NOMO-1 treated with DMSO at 0.1 percent for 48 hours (cell line): ENCODE data around the gene SUN2.
A peak's percentile ranks its signal among the peaks of the same experiment; 100 is the strongest.

Experiments
- DNase-seq: peaks from one replicate; lab custom pipeline; 2025; ENCODE audit not compliant: unreplicated experiment; lab: John Stamatoyannopoulos, UW

SUN2 gene

DNA sequence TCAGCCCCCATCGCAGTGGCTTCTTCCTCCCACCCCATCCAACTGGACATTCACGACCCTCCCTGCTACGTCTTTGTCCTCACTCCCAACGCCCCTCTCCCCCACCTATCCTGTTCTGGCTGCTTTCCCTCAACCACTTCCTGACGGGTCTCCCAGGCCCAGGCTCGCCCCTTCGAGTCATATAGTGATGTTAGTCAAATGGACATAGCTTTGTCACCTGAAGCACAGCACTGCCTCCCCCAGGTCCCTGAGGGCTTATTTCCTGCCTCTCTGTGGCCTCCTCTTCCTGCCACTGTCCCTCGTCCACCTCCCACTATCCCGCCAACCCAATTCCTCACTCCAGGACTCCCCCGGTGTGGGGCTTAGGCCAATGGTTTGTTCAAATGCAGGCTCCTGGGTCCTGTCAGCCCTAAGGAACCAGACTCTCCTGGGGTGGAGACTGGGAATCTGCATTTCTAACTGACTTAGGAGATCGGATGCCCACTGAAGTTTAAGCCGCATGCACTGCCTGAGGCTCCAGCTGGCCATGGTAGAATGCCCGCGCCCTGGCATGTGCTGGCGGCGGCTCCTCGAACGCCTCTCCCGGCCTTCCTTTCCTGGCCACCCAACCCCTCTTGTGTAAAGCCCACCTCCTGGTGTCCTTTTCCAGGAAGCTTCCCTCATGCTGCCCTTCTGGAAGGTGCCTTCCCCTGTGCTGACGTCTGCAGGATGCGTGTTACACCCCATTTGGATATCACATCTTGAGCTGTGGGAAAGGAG, 18.3 kb downstream of the SUN2 start:
- DNase-seq, result no peak

DNA sequence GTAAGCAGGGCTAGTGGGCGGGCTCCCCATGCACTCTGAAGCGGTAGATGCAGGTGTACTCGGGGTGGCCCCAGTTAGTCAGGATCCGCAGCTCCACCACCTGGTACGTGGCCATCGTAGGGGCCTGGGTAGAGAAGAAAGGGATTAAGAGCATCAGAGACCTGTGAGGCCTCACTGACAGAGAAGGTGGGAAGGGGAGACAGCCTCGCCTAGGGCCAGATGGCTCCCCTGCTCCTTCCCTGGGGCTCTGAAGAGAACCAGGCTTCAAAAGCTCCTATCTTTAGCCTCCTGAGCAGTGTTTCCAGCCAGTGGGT, 19.6 kb downstream of the SUN2 start:
- no peak for DNase-seq

DNA sequence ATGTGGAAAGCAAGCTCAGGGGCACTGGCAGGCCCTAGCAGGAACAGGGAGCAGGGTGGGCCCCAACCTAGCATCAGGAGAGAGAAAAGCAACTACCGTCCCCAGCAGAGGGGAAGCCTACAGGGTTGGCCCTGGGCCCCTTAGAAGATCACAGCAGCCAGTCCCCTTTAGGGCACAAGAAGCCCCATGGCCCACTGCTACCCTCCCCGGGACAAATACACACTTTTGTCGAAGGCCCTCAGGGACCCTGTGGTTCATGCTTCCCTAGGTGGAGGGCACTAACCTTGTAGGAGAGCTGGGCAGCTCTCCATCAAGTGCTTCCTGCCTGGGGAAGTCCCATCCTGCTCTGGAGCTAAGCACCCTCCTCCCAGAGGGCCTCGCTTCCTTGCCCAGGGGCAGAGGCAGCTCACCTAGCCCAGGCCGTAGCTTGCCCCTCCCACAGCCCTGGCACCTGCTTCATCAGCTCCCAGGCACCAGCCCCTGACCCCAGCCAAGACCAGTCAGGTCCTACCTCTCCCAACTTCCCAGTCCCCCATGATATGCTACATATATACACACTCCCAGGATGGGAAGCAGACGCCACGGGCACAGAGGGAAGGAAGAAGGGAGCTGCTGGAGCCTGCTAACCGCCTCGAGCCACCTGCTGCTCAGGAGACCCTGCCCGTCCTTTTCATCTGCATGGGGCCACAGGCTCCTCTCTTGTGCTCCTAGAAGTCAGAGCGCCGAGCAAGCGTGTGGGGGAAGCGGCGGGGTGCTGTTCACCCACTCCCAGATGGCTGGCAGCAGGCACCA, 20.1 kb downstream of the SUN2 start:
- no peak for DNase-seq

DNA sequence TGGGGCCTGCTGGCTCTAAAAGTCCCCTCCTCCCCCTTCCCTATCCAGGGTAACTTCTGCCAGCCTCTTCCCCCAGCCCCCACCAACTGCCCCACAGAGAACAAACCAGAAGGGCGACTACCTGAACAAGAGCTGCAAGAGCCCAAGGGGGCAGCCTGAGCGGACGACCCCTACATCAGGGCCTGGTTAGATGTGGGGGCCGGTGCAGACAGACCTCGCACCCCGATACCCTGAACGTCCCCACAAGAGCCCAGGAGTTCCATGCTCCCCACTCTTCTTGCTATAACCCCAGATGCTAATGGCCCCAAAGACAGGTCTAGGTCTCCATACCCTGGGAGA, 20.7 kb downstream of the SUN2 start:
- DNase-seq, result no peak

DNA sequence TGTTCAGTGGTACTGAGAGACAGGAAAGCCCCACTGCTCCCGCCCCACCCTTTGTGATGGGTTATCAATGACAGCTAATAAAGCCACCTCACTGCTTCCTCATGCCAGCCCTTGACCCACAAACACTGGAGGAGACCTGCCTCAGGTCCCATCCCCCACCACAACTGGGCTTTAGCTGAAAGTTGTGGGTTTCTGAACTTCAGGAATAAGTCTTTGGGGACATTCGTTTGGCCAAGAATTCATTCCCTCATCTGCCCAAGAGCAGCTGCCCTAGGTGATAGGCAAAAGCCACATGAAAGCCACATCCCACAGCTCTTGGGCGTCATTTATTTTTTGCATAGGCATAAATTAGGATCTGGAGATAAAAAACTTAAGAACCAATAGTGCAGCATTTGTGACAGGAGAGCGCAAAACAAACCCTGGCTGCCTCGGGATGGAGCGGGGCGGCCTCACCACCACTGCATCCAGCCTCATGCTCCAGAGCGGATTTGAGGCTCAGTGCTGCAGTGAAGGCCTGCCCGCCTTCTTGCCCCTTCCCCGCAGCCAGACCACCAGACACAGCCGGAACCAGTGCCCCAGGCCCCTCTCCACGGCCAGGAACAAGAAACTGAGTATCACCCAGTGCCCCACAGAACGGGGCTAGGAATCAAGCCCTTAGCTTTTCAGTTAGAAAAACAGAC, 21.2 kb downstream of the SUN2 start:
- DNase-seq, result no peak

DNA sequence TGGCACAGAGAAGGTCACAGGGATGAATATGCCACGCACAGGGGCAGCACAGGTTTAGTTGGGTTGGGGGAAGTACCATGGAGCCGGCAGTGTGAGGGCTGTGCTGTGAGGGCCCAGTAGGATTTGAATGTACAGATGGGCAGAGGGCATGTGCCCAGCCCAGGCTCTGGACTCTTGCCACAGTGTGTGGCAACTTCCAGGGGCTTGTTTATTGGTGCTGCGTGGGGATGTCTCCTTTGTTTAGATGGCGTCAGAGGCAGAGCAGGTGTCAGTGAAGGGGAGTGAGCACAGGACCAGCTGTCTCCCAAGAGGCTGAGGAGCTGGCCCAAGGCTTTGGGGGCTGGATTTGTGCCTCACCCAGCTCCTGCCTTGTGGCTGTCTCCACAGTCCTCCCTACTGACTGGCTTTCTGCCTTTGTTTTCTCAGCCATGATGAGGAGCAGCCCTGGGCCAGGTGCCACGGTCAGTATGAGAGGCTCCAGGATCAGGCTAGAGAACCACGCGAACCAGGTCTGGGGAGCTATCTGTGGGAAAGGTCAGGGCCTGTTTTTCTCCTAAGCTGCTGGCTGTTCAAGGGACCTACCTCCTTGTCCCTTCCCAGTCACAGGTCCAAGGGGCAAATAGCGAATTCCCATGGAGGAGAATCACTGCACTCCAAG, 21.9 kb downstream of the SUN2 start:
- DNase-seq, result no peak

DNA sequence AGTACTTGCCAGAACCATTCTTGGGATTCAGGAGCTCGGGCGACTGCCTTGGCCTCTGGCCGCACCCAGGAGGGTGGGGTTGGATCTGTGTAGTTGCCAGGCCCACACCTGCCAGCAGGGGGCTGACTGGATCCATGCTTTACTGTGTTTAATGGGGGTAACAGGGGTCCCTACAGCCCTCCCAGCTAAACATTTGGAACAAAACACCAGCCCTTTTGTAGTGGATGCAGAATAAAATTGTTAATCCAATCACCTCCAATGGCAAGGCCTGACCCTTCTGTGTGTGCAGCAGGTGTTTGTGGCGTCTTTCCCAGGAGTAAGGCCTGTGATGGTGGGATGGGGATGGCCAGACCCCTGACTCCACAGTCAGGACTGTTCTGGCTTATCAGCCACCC, 22.5 kb downstream of the SUN2 start:
- no peak for DNase-seq

DNA sequence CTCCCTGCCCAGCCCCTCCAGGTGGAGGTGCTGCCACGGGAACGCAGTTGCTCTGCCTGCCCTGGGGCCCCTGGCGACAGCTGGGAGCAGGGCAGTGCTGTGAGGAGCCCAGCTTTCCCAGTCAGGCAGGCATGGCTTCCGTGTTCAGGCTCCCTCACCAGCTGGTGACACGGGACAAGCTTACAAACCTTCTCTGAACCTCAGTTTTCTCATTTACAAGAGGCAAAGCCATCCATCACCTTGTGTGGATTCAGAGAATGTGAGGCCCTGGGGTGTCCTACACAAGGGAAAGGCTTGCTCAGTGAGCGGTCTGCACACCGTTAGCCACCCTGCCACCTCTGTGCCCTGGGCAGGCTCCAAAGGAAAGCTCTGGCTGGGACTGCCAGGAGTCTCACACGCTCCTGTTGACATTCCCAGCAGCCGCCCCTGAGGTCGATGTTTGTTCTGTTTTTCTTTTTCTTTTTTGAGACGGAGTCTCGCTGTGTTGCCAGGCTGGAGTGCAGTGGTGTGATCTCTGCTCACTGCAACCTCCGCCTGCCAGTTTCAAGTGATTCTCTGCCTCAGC, 23.5 kb downstream of the SUN2 start:
- no peak for DNase-seq

DNA sequence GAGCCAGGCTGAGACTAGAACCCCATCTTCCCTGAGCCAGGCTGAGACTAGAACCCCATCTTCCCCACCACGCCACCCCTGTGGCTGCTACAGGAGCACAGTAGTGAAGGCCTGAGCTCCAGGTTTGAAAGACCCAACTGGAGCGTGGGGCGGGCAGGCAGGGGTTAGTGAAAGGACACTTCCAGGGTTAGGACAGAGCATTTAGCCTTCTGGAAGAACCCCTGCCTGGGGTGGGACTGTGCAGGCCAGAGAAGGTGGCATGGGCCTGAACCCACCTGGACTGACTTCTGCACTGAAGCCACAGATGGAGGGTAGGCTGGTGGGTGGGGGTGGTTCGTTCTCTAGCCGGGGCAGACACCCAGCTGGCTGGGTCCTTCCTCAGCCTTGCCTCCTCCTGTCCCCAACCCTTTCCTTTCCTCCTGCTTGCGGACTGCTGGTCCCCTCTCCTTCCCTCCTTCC, 24.1 kb downstream of the SUN2 start:
- no peak for DNase-seq

DNA sequence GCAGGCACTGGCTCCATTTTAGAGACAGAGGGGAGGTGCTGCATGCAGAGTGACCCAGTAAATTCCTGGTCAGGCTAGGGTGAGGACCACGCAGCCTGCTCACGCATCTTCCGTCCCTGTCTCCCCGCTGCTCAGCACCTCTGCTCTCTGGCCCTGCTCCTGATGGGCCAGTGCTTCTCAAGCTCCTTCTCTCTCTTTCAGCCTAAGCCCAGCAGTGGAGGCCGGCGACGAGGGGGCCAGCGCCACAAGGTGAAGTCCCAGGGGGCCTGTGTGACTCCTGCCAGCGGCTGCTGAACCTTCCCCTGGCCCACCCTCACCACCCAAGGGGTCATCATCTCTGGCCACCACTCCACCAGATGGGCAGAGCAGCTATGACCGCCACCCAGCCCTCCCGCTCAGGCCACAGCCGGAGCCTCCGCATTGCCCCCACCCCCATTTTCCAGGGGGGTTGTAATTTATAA, 25.4 kb downstream of the SUN2 start:
- no peak for DNase-seq

DNA sequence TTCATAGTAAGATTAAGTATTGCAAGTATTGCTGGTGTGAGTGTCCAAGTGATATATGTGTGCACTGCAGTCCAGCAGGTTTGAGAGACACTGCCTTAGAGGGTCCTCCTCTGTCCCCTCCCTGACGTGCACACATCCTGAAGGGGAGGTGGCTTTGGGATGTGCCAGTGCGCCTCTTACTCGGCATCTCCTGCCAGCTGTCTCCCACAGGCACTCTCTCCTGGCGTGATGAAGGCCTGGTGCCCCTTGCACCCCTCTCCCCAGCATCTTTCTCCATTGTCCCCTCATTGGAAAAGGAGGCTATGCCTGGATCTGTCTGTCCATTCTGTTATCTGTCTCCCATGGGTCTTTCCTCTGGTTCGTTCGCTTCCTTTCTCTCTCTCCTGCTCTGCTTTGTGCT, 25.9 kb downstream of the SUN2 start:
- DNase-seq, result no peak

DNA sequence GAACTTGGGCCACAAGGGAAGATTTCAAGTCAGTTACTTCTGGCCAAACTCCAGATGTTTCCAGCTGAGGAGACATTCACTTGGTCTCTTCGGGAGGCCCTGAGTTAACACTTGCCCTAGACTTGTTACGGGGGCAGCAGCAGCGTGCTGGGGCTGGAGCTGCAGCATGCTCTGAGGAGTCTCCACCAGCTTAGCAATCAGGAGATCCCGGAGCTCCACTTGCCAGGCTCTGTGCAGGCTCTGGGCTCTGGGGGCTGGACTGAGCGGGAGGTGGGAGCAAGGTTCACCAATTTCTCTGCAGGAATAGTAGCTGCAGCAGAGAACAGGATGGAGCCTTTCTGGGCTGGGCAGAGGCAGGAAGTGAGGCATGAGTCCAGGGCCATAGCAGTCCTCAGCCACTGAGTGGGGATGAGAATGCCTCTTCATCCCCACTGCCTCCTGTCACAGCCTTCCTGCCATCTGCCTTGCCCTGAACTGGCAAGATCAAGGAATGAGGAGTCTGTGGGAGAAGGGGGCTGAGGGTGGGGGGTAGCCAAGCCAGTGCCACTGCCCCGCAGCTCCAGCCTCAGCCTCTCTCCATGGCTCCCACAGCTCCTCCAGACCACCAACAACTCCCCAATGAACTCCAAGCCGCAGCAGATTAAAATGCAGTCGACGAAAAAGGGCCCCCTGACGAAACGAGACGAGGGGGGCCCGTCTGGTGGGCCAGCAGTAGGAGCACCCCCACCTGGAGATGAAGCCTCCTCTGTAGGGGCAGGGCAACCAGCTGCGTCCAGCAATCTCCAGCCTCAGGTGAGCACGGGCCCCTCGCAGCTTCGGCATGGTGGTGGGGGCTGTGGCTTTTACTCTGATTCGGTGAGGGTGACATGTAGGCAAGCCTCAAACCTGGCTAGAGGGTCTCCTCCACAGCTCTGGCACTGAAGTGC, 26.7 kb downstream of the SUN2 start:
- no peak for DNase-seq

DNA sequence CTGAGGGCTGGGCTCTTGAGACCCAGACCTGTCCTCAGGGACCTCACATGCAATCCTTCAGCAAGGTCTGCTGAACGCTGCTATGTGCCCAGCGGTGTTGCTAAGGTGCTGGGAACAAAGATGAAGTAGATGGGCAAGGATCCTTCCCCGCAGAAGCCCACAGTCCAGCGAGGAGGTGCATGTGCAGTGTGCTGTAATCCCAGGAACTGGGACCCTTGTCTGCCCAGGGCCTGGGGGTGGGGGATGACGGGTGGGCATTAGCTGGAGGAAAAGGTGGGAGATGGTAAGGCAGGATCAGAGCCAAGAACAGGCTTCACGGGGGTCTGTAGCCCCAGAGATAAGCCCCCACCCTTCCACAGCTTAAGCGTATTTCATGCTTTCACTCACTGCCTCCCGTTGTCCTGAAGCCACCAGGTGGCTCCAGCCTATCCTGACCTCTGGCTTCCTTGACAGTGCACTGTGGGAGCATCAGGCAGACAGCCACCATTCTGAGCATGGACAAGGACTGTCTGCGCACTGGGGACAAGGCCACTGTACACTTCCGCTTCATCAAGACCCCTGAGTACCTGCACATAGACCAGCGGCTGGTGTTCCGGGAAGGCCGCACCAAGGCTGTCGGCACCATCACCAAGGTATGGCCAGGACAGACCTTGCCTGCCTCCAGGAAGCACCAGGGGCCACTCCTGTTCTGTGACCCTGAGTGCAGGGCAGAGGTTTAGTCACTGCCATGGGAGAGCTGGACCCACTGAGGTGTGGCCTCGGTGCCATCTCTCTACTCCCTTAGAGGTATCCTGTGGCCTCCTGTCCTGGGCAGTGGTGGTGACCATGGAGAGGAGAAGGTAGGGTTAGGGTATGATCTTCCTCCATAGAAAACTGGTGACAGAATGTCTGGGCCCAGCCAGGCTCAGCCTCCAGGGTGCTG, 28.0 kb downstream of the SUN2 start:
- no peak for DNase-seq

DNA sequence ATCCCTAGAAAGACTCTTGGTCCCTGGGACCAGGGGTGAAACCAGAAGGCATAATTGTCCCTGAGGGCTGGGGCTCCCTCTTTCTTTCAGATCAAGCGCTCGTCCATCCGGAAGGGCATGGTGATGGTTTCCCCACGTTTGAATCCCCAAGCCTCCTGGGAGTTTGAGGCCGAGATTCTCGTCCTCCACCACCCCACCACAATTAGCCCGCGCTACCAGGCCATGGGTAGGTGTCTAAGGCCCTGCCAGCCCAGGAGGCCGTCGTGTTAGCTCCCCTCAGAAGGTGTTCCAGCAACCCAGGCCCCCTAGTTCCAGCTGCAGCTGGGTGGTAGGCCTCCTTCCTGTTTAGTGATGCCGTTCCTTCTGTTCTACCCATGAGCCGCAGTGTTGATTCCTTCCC, 28.7 kb downstream of the SUN2 start:
- no peak for DNase-seq

DNA sequence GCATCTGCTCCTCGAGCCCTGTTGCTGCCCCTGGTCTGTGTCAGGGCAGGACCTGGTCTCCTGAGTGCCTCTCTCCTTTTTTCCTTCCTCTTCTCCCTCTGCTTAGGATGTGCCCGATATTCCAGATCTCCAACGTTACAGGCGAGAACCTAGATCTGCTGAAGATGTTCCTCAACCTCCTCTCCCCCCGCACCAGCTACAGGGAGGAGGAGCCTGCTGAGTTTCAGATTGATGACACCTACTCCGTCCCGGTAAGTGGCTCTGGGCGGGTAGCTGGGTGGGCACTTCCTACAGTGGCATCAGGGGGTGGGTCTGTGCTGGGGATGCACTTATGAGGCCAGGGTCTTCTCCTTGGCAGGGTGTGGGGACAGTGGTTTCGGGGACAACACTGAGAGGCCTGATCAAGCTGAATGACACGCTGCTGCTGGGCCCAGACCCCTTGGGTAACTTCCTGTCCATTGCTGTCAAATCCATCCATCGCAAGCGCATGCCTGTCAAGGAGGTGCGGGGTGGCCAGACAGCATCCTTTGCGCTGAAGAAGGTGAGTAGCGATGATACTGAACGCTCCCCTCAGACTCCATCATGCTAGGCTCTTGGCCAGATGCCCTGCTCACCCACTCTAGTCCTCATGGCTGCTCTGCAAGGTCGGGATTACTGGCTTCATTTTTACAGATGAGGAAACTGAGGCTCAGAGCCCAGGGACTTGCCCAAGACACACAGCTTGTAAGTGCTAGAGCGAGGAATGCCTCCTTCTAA, 29.7 kb downstream of the SUN2 start:
- no peak for DNase-seq

DNA sequence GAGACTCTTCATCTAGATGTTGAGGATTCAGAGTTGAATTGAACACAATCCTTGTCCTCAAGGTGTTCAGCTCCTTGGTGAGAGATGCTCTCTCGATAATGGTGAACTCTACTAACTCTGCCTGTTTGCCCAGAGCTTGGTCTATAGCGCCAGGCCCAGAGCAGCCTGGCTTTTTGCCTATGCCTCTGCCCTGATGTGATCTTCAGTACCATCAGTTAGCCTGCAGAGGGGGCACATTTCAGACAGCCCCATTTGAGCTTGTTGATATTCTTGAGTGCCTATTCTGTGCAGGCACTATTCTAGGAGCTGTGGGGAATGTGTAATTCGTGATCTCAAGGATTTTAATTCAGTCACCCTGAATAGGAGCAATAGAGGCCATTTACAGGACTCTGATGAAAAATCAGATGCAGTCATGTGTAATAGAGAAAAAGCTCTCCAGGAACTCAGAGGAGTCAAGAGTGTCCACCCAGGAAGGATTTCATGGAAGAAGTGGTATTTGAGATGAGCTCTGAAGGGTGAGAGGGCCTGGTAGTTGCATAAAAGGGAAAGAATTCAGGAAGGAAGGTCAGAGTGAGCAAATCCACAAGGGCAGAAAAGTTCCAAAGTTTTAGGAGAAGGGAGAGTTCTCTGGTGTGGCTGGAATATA, 30.7 kb downstream of the SUN2 start:
- DNase-seq, result peak; percentile 13

DNA sequence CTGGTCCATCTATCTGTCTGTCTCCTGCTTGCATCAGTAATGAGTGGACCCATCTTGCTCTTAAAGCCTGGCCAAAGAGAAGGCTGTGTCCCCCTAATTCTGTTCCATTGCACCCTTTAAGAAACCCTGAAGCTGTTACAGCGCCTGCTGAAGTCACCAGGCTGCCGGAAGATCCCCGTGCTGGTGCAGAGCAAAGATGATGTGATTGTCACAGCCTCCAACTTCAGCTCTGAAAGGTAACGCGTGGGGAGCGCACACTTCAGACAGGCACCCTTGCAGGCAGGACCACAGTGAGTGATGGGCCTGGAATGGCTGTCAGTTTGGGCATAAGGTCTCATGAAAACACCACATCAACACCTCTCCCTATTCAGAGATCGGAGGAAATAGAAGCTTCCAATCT, 31.6 kb downstream of the SUN2 start:
- DNase-seq, result no peak

DNA sequence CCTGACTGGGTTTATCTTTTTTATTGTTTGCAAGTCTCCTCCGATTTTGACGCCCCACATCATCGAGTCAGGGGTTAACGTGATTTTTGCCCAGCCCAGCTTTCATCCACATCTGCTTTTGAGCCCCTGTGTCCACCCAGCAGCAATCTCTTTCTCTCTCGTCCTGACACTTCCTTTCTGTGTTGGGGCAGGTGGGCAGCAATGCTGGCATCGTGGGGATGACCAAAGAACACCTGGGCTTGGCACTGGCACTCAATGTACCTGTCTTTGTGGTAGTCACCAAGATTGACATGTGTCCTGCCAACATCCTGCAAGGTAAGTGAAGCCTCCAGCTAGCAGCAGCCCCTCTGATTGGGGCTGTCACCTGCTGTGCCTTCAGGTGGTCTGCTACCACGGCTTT, 34.2 kb downstream of the SUN2 start:
- DNase-seq, result no peak
